Adrenal gland (tissue), 5 donors: ENCODE data around the gene SUSD3.

Experiments
- POLR2A ChIP-seq, 2 donors: fragments of 450-650 bp; IDR thresholded peaks; one replicate each; pipeline ENCODE4 v1.6.1; 2017; ENCODE audit warnings: antibody characterized with exemption in 2 of 2, mild to moderate bottlenecking in 2 of 2, moderate library complexity in 1 of 2
- TF ChIP-seq, protein P1 (sequence below), 6 experiments: fragments of 450-650 bp in 4 of 6; fragments of 200-600 bp in 2 of 6; sonication (generic) in 1 of 6; IDR thresholded peaks; 1 replicate in 5 of 6; 2 replicates in 1 of 6; pipeline versions ENCODE4 v1.5.1 to v1.8.0; 2016 to 2021; ENCODE audit warnings: antibody characterized with exemption in 6 of 6, mild to moderate bottlenecking in 2 of 6, moderate library complexity in 1 of 6
- donor health status: DM: no; HTN: no; CAD: no.

GRCh38 chr9:93030642-93031628, 27.6 kb upstream of the SUSD3 start:
- TF ChIP-seq POLR2A (IDR thresholded peaks at IDR 0.05) = no peak
- TF ChIP-seq, protein P1, sequence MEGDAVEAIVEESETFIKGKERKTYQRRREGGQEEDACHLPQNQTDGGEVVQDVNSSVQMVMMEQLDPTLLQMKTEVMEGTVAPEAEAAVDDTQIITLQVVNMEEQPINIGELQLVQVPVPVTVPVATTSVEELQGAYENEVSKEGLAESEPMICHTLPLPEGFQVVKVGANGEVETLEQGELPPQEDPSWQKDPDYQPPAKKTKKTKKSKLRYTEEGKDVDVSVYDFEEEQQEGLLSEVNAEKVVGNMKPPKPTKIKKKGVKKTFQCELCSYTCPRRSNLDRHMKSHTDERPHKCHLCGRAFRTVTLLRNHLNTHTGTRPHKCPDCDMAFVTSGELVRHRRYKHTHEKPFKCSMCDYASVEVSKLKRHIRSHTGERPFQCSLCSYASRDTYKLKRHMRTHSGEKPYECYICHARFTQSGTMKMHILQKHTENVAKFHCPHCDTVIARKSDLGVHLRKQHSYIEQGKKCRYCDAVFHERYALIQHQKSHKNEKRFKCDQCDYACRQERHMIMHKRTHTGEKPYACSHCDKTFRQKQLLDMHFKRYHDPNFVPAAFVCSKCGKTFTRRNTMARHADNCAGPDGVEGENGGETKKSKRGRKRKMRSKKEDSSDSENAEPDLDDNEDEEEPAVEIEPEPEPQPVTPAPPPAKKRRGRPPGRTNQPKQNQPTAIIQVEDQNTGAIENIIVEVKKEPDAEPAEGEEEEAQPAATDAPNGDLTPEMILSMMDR (IDR thresholded peaks at IDR 0.05) = no peak
